ENCODE measurements around the gene ATOH1.

The ATOH1 gene

DNA sequence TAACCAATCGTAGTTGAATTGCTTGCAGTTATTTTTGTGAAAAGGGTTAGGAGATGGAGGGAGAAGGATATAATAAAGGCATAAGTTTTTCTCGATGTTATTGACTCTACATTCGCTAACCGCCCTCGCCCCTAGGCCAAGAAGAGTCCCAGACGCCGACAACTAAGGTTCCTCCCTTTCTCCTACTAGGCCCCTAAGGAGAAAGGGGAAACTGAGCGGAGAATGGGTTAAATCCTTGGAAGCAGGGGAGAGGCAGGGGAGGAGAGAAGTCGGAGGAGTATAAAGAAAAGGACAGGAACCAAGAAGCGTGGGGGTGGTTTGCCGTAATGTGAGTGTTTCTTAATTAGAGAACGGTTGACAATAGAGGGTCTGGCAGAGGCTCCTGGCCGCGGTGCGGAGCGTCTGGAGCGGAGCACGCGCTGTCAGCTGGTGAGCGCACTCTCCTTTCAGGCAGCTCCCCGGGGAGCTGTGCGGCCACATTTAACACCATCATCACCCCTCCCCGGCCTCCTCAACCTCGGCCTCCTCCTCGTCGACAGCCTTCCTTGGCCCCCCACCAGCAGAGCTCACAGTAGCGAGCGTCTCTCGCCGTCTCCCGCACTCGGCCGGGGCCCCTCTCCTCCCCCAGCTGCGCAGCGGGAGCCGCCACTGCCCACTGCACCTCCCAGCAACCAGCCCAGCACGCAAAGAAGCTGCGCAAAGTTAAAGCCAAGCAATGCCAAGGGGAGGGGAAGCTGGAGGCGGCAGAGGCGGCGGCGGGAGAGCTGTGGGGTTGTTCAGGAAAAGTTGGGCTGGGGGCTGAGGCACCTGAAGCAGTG, 5.9 kb downstream of the ATOH1 start:
- no peak for DNase-seq (ENCODE audit: low read depth in 2 of 2)

DNA sequence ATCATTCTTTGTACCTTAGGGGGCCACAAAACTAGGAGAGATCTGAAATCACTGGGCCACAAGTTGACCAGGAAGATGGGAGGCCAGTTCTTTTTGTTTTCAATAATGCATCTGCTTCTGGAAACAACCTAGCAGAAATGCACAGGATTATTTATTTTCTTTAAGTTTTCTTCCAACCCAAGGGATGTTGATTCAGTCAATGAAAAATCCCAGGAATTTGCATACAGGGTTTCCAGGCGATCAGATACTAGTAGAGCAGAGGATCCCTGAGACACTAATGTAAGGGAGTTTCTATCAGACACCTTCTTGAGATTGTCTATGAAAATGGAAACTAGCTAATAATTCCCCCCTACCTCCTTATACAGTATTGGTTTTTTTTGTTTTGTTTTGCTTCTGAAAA, 7.4 kb downstream of the ATOH1 start:
- no peak for DNase-seq (ENCODE audit: low read depth in 2 of 2)

DNA sequence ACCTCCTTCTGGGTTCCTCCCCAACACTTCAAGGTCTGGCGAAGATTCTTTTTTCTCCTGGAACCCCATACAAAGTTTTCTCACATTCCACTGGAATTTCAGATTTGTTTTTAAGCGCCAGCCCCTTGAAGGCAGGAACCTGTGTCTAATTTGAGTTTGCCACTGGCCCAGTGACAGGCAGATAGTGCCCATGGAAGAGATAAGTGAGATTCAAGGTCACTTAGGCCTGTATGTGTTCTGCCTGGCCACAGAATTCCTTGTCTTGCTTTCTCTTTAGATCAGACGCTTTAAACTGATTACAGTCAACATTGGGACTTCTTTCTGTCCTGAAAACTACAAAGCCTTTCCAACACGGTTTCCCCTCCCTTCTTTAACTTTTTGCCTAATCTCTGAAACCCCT, 11.2 kb downstream of the ATOH1 start:
- no peak for DNase-seq (ENCODE audit: low read depth in 2 of 2)

DNA sequence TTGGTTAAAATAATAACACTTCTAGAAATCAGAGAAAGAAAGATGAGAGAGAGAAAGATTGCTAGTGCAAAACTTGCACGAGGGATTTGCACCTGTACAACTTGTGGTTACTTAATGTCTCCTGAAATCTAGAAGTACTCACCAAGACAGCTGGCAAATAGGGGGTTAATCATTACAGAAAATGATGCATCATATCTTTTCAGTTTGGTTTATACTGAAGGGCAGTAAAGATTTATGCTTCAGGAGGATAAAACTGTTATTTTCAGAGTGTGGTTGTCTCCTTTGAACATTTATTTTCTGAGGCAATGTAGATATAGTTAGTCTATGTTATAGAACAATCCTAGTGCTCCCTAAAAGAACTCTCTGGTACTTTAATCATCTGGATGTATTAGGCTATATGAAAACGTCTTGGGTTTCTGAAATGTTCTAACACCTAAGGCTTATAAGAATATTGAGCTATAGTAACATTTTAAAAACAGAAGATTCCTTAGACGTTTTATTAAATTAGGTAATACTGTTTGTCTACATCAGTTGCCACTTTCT, 13.3 kb downstream of the ATOH1 start:
- no peak for DNase-seq (ENCODE audit: low read depth in 2 of 2)

DNA sequence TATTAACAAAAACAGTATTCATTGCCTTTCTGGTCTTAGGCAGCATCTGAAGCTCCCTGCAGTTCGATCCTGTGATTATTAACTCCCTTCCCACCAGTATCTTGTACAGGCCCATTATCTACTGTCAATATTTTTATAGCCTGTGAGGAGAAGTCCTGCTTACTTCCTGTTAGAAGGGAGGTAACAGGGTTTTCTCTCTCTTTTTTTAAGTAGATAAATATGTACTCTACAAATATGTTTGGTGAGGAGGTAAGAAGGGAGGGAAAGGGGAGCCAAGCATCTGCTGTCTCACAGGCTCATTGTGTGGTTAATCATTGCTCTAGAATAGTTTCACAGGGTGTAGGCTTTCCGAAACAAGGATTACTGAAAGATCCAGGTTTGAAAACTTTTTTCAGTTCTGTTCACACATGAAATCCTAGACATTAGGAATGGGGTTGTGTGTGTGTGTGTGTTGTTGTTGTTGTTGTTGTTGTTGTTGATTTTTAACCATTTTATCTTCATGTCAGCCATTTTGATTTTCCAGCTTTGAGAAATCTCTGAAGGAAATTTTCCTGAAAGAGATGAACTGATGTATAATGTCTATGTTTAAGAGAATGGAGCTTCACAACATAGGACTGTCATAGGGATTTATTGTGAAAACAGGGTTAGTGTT, 14.2 kb downstream of the ATOH1 start:
- no peak for DNase-seq (ENCODE audit: low read depth in 2 of 2)

DNA sequence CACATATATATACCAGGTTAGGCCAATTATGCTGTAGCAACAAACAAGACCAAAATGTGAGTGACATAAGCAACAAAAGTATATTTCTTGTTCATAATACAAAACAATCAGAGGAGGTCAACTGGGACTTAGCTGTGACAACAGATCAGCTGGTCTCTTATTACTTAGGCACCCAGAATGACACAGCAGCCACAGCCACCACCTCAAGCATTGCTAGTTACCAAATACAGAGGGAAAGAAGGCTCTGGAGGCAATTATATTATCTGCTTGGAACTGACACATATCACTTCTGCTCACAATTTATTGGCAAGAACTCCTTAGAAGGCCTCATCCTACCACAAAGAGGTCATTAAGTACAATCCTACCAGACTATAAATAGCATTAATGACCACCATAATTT, 15.2 kb downstream of the ATOH1 start:
- DNase-seq (ENCODE audit: low read depth in 2 of 2) = no peak

DNA sequence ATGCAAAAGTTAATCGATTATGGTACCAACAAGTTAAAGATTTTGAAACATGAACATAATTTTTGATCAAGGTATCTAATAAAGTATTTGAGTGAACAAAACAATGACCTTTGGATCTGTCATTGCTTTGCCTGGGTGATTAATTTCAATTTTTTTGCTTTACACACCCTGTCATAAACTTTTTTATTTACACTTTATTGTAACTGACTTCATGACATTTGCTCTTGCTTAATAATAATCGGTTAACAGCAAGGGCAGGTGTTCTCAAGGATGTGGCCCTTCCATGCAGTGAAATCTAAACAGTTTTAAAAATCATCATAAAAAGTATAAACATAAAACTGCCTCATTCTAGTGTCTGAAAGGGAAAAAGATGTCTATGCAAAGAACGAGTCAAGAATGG, 24.1 kb downstream of the ATOH1 start:
- DNase-seq (ENCODE audit: low read depth in 2 of 2) = no peak

DNA sequence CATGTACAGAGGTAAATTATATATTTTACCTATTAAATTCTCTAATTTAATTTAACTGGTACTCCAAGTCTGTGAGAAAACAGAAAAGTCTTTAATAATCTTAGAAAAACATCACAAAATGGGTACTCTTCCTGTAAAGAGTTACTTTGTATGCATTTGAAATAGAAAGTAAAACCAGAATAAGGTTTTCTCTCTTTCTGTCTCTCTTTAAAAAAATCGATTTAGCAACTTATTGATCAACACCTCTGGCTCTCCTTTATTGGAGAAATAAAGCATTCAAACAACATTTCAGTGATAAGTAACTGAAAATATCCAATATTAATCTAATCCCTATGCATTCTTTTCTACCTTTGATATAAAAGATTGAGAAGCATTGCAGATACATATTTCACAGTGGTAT, 27.4 kb downstream of the ATOH1 start:
- DNase-seq (ENCODE audit: low read depth in 2 of 2) = no peak

DNA sequence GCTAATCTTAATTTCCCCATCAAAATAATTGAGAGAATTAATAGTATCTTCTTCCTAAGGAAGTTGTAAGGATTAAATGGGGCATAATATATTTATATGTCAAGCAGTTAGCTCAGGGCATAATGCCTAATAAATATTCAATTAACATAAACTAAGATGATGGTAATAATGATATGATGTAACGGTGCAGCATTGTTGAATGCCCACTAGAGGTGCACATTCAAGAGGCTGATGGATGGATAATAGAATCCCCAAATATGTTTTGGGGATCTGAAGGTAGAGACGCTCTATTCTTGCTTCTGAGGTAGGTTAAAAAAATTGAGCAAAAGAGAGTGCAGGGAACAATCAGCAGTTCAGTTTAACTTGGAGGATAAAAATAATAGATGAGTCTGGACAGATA, 37.1 kb downstream of the ATOH1 start:
- DNase-seq (ENCODE audit: low read depth in 2 of 2) = no peak

DNA sequence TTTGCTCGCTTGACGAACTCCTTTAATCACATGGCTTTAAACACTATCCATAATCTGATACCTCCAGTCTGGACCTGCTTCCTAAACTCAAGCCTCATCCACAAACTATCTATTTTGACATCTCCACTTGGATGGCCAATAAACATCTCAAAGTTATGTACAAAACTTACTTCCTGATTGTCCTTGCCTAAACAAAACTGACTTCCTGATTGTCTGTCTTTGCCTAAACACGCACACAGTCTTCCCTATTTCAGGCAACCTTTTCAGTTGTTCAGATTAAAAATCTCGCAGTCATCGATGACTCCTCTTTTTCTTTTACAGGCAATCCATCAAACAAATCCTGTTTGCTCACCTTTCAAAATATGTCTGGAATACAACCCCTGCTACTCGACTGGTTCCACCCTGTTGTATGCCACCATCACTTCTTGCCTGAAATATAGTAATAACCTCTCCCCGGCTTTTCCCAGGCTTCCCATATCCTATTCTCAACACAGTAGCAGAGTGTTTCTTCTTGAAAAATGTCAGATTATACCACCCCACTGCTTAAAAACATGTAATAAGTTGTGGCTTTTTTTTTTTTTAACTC, 39.0 kb downstream of the ATOH1 start:
- DNase-seq (ENCODE audit: low read depth in 2 of 2) = no peak

DNA sequence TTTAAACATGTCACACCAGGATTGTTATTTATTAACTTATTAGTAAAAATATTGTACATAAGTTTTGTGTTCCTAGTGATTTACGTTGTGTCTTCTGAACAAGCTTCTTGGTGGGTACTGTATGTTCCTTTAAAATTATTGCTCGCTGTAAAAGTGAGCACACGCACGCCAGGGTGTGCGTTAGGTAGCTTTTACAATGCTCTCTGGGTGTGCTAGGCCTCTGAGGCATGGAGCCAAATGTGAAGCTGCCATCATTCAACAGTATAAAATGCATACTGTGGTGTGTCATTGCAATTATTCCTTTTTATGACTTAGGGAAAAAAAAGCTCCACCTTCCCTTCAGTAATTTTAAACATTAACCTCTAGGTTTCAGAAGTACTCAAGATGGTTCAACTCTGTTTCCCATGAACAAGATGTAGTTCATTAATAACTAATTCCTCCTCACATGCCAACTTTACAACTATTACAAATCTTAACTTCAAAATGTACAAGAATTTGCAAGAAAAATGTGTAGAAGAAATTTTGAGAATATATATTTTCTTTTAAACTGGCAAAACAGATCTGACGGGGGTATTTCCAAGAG, 42.4 kb downstream of the ATOH1 start:
- no peak for DNase-seq (ENCODE audit: low read depth in 2 of 2)

DNA sequence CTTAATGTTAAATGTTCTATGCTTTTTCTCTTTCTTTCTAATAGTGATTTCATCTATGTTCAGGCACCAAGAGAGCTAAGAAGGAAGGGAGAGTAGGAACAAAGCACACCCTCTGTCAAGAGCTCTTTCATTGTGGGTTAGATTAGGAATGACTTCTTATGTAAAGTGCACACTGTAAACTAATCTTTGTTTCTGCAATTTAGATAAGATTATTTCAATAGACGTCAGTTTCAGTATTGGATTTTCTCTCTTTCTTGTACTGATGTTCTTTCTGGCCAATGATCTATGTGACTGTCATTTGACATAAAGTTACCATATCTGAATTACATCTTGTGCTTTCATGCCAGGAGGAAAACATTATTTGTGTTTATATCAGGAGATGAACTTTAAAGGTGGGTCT, 48.2 kb downstream of the ATOH1 start:
- DNase-seq (ENCODE audit: low read depth in 2 of 2) = no peak

DNA sequence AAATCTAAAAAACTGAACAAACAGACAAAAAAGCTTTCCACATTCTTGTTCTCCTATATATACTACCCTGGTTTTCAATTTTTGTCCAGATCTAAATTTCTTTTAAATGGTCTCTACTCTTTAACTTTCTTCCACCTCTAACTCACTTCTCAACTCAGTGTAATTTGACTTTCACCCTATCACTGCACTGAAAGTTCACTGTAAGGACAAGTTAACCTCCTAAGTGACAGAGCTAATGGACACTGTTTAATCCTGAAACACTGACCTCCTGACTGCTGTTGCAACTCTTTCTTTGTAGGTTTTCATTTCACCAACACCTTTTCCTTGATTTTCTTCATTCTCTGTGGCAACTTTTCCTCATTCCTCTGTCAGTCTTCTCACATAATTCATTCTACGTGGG, 50.0 kb downstream of the ATOH1 start:
- no peak for DNase-seq (ENCODE audit: low read depth in 2 of 2)

DNA sequence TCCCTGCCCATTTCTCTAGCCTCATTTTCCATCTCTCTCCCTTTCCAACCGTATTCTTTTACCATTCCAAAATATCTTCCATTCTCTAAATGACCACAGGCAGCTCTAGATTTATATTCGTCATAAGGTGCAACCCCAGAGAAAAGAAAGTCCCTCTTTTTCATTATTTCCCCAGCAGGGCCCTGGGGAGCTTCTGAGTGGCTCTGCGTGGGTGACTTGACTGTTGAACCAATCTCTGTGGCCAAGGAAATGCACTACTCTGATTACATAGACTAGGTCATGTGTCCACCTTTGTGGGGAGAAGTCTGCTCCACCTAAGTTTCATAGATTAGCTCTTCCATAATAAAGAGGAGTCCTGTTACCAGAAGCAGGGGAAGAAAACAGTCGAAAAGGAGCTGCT, 51.4 kb downstream of the ATOH1 start:
- DNase-seq (ENCODE audit: low read depth in 2 of 2) = no peak

Measured in stimulated activated CD8-positive, alpha-beta memory T cell treated with anti-CD3 and anti-CD28 coated beads, Interleukin-7, amount 100 ng/mL, for 1 hour (primary cell).